Activated CD8-positive, alpha-beta memory T cell treated with anti-CD3 and anti-CD28 coated beads, Interleukin-2, amount 50 U/mL, for 1 hour (primary cell): ENCODE results near the gene AFF1.
"Not testable (repeated sequence)": the region's sequence is repeated elsewhere in the genome, so short reads cannot be mapped to it uniquely, and the experiment has no call there.

Experiments used
- DNase-seq: peaks from one replicate; pipeline ENCODE4 v3.0.0-alpha.2; 2020; ENCODE audit errors: extremely low read depth

The AFF1 gene

DNA sequence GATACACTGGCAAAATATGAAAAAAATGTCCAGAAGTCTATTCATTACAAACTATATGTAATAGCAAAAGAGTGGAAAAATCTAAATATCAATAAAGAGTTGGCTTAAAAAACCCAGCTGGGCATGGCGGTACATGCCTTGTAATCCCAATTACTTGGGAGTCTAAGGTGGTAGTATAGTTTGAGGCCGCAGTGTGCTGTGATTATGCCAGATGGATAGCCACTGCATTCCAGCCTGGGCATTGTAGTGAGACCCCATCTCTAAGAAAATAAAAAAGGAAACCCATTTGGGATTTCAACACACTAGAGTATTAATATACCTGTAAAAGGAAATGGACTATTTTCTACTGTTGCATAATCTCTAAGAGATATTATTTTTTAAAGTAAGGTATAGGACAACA lies 45.4 kb downstream of the AFF1 start:
- no peak for DNase-seq

DNA sequence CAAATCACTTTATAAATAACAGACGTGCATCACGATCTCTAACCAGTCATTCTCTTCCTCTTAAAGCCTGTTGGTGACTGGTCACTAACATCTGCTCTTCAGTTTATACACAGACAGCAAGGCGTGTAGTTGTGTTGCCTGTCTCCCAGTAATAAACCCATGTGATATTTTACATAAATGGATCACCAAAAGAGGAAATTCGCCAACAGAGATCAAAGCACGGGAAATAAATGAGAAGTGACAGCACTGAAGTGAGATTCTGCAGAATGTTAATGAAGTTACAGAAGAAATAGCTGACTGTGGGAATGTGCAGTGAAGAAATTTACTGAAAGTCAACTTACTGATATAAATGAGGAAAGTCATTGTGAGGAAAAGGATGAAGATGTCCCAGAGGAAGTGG lies 47.0 kb downstream of the AFF1 start:
- no peak for DNase-seq

DNA sequence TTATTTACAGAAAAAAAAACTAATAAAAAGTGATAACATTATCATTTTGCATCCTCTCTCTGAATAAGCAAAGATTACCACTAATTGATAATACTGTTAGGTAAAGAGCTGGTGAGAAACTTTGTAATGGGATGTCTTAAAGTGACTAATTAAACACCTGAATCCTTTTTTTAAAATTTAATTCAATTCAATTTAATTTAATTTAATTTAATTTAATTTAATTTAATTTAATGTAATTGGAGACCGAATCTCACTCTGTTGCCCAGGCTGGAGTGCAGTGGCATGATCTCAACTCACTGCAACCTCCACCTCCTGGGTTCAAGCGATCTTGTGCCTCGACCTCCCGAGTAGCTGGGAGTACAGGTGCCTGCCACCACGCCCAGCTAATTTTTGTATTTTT lies 51.0 kb downstream of the AFF1 start:
- not testable (repeated sequence) for DNase-seq

DNA sequence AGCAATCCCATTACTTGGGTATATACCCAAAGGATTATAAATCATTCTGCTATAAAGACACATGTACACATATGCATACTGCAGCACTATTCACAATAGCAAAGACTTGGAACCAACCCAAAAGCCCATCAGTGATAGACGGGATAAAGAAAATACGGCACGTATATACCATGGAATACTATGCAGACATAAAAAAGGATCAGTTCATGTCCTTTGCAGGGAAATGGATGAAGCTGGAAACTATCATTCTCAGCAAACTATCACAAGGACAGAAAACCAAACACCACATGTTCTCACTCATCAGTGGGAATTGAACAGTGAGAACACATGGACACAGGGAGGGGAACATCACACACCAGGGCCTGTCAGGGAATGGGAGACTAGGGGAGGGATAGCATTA lies 54.8 kb downstream of the AFF1 start:
- DNase-seq, result not testable (repeated sequence)

DNA sequence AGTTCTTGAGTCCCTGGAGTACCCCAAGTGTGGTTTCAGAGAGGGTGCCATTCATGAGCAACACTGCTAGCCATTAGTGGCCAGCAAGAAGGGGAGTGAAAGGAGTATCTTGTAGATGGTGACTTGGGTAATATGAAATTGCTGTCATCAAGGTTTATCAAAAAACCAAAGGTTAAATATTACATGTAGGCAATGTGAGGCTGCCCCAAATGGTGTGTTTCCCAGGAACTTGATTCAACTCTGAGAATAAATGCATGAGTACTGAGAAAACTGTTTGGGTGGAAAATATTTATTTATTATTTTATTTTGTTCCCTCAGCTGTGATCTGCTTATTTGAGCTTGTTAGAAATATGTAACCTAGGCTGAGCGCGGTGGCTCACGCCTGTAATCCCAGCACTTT lies 55.7 kb downstream of the AFF1 start:
- DNase-seq, result no peak

DNA sequence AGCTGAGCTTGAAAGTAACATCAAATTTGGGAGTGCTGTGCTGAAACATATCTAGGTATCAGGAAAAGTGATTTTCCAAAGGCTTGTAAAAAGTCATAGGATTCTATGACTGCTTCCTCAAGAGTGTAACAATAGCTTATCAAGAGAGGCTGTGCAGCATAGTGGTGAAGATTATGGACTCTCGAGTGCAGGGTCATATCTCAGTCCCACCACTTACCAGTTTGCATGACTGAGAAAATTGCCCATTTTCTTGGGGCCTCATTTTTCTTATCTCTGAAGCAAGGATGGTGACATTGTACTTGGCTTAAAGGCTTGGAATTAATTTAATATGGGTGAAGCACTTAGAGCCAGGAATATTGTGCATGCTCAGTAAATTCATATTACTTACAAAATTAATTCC lies 57.2 kb downstream of the AFF1 start:
- DNase-seq, result no peak

DNA sequence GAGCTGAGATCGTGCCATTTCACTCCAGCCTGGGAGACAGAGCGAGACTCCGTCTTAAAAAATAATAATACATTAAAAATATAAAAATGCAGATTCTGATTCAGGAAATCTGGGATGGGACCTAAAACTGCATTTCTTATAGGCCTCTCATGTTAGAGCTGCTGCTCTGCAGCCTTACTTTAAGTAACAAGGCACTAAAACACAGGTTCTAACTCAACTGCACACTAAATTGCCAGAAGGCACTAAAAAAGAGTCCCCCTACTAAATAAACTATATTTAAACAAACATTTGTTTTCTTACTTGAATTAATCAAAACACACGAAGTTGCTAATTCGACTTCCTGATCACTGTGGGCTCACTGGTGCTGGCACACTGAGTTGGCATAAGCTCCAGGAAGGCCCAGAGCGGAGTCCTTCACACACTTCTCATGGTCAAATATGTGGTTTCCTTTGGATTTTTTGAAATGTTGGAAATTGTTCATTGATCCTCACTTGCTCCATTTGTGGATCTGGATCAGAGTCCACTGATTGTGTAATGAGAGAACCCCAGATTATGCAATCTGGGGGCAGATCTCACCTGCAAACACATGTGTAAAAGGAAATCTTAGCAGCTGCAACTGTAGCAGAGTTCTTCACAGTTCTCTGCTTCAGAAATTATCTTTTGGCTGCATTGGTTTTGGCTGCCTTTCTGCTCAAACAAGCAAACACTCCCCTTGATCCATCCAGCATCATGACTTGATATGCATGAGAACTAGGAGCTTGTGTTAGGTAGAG lies 59.3 kb downstream of the AFF1 start:
- DNase-seq, result no peak

DNA sequence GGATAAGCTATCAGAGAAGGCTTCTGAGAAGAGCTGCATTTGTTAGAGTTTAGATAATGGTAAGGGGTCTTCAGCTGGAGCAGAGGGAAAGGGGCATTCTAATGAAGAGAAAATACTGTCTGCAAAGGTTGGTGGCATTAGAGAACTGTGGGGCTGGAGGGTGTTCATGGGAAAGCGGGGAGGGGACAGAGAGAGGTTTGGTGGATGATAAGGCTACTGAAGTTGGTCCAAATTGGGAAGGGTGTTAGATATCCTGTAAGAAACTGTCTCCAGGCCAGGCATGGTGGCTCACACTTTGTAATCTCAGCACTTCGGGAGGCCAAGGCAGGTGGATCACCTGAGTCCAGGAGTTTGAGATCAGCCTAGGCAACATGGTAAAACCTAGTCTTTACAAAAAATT lies 59.9 kb downstream of the AFF1 start:
- no peak for DNase-seq

DNA sequence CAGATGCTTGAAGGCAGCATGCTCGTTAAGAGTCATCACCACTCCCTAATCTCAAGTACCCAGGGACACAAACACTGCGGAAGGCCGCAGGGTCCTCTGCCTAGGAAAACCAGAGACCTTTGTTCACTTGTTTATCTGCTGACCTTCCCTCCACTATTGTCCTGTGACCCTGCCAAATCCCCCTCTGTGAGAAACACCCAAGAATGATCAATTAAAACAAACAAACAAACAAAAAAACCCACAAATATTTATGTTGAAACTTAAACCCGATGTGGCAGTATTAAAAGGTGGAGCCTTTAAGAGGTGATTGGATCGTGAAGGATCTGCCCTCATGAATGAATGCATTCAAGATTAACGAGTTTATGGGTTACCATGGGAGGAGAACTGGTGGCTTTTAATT lies 61.7 kb downstream of the AFF1 start:
- not testable (repeated sequence) for DNase-seq

DNA sequence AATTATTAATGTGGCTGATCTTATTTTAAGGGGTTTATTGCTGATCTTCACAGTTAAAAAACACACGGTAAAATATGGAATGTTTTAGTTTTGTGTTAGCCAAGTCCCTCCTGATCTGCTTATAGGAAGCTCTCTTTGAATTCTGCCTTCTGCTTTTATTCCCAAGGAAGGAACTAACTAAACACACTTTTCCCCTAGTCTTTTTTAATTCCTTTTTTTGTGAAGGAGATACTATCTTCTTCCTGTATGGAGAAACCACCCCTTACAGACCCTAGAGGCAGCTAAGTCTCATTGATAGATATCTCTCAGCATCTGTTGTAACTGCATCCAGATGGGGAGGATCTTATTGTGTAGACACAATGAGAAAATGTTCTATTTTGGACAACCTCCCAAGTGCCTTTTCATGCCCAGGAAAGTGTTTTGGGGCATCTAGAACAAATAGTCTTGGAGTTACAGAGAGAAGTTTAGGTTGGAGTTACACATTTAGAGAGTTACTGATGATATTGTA lies 64.4 kb downstream of the AFF1 start:
- DNase-seq, result no peak

DNA sequence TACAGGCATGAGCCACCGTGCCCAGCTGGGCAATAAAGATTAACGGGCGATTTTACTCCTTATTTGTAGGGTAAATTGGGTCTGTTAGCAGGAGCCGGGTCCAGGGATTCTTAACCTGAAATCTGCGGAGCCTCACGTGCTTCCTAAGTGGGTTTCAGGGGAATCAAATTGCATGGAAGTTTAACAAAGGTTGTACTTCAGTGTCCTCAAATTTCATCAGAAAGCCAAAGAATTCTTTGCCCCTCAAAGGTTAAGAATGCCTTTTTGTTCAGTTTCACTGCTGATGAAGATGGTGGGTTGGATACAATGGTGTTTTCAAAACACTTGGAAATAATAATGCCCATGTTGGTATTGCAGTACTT lies 67.9 kb downstream of the AFF1 start:
- no peak for DNase-seq

DNA sequence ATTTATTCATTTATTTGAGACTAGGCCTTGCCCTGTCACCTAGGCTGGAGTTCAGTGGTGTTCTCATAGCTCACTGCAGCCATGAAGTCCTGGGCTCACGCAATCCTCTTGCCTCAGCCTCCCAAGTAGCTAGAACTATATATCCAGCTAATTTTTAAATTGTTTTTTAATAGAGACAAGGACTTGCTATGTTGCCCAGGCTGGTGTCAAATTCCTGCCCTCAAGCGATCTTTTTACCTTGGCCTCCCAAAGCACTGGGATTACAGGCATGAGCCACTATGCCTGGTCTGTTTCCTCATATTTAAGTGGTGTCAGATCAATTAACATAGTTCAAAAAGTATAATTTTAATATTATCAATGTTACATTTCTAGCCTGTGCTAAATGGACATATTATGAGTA lies 68.5 kb downstream of the AFF1 start:
- no peak for DNase-seq

DNA sequence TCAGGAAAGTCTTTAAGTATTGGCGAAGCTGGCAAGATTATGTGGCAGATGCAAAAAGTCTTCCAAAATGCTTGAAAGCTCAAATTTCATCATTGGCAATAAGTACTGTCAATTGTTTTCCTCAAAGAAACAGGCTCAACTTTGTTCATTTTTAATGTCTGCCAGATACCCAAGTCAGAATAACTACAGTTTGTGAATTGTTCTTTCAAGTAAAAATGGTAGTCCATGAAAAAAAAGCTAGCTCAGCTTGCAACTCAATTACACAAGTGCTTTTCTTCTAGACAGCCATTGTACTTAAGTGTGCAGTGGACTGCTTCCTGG lies 70.5 kb downstream of the AFF1 start:
- no peak for DNase-seq

DNA sequence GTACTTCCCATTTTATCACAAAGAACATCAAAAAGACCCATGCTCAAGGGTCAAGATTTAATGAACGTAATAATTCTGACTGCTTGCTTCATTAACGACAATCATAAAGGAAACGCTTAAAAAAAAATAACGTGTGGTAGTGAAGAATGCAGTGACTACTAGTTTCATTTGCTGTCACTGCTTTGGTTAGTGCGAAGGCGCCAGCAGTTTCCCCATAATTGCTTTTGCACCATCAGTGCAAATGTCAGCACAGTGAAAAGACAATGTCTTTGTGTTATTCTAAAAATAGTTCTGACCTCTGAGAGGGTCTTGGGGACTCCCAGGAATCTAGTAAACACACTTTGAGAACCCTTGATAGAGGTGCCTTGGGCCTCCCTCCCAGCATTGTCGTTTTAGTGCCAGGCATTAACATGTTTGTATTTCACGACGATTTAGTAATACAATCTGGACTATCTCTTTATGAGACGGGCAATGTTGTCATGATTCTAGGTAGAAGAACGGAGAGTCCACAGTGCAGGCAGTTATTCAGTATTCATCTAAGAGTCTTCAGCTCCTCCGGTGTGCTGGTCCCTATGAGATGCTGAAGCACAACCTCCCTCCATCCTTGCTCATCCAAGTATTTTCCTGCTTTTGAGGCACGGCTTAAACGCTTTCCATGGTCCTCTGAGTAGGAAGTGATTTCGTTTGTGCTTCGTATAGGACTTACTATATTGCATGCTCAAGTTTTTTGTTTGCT lies 71.0 kb downstream of the AFF1 start:
- no peak for DNase-seq

DNA sequence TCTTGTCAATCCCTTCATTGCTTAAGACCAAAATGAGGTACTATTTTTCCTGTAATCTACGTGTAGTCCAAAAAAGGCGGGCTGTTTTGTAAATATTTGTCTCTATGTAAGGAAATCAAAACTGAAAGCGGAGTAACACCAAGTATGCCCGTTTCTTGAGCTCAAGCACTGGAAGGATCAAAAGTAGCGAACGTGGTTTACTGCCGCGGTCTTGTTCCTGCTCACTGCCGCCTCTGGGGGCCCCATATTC lies 71.5 kb downstream of the AFF1 start:
- DNase-seq, result no peak

DNA sequence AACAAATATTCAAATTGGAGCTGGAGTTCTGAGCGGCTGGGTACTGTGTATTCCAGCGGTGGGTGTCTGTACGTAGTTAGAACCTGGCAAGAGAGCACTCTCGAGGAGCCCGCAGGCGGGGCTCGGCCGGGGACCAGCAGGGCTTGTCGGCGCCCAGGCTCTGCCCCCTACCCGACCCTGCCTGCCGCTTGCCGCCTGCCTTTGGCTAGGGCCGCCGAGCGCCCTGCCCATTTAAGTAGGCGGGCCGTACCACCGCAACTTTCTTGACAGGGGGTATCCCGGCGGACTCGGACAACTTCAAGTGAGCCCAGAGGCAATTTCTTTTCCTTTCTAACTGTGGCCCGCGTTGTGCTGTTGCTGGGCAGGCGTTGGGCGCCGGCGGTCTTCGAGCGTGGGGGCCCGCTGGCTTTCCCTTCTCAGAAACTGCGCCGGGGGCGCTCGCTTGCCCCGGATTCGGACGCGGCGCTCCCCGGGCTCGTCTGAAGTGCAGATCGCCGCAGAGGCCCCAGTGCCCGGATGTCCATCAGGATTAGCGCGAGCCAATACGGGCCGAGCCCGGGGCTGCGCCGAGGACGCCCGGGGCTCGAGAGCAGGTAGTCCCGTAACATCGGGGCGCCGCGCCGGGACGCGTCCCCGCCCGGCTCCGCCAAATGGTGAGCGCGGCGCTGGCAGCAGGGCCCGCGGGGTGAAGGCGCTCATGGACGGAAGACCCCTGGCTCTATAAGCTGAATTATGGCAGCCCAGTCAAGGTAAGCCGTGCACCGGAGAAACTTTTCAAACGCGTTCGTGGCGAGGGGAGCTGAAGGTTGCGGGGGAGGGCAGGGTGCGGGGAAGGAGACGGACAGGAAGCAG lies 72.1 kb downstream of the AFF1 start:
- peak; percentile 84 for DNase-seq

DNA sequence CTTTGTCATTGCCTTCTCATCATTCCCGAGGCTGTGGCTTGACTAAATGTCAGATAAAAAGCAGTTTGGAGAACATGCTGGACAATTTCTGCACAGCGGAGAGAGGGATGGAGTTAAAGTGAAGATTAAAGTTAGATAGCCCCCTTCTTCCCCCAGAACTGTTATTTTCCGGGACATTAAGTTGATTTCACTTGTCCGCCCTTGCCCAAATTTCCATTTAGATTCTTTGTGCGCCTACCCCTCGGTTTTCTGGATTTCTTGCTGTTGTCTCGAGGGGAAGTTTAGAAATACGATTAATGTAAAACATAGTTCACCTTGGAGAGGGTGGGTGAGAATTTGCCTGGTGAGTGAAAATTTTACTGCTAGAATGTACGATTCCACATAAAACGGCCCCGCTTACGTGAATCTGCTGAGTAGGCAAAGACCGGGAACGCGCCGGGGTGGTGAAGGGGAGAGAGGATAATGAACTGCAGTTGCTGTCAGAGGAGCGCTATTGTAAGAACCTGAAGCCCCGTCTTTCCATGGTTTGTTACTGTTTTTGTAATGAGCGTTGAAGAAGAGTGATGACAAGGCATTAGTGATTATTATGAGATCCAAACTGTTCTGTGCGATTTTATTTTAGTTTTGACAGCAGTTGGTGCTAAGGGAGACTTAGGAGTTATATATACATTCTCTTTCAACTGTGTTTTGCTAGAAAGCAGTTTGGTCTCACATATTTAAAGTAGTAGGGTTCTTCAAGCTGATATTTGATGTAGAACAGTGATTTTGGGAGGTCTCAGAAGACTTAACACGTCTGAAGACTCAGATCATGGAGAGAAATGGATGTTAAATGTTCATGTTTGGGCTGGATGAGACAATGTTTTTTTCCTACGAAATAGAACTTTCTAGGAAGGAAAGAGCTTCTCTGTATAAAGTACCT lies 73.0 kb downstream of the AFF1 start:
- DNase-seq, result no peak

DNA sequence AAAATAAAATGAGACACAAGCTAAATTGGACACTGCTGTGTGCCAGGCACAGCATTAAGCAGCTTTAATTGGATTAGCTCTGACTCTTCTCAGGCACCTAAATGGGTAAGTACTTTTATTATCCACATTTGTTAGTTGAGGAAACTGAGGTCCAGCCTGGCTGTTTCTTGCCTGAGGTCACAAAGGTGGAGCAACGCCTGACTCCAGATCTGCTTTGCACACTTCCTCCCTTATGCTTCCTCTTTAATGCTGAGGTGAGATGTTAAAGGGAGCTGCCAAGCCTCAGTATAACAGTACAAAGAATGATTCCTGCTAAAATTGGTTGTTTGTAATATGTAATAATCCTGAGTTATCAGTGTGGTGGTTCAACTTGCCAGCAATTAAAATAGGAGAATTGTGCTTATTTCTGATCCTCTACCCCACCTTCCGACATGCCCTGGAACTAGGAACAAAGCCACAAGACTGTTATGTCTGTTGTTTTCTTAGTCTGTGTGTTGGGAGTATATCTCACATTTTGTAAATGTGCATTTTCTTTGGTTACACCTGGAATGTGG lies 74.4 kb downstream of the AFF1 start:
- DNase-seq, result no peak

DNA sequence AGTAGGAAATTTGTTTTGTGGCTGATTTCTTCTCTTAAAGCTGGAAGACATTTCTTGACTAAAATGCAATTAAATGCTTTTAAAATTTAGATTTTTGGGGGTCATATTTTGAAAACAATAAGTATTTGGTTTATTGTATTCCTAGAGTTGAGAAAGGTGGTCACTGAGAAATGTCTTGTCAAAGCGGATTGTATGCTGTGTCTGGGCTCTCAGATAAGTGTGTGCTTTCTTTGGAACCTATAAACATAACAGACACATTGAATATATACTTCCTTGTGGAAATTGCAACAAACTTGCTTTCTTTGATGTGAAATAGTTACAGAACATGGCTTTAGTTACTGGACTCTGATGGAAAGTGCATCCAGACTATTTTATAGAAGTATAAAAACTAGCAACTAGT lies 75.4 kb downstream of the AFF1 start:
- no peak for DNase-seq

DNA sequence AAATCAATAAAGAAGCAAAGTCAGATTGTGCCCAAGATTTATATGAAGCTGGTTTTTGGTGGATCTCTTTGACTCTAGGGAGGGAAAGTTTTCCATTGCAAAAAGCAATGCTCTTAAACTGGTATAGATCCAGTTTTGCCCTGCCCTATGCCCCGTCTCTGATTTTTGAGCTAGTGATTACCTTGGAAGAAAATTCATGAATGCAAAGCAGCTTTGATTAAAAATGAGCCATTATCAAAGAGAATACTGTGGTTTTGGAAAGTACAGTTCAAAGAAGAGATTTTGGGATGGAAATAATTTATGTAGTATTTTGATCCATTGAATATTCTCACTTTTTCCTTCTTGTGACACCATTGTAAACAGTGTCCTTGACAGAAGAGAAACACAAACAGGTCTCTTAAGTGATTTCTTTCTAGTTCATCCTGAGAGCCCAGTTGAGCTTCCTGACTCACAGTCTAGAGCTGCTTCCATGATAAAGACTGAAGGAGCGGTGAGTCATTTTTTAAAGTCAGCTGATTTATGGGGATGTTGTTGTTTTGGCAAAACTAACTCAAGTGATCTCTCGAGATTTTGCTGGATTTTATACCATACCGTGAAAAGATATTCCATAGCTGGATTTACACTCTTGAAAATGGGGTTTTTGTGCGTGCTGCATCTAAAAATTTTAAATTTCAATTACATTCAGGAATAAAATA lies 76.7 kb downstream of the AFF1 start:
- DNase-seq, result no peak
